HG02885 (cell line): ENCODE data around the gene FHAD1.

ENCODE experiments used
- ATAC-seq: cut with Tn5 transposase; IDR thresholded peaks from one replicate; pipeline ENCODE4 v1.9.1; 2021; ENCODE audit warnings: mild to moderate bottlenecking; ENCODE audit not compliant: unreplicated experiment, poor library complexity

The FHAD1 gene

GRCh38 chr1:15244813-15245212 lies 2.2 kb upstream of the FHAD1 start:
- ATAC-seq, result no peak

- ATAC-seq, result no peak
Observed at GRCh38 chr1:15245593-15246360, 1.2 kb upstream of the FHAD1 start.

DNA sequence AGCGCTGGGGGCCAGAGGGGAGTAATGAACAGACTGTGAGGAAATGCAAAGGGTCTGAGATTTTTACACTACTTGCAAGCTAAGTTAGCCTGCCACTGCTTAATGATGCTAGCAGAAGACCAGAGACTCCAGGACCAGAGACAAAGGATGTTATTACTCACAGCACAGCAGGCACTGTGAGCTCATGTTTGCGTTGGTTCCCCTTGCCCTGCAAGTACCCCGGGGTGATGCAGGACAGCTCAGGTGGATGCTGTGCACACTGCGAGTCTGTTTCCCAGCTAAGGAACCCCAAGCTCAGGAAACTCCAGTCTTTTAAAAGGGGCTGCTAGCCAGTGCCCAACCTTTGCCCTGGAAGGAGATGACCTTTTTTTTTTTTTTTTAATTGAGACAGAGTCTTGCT lies 1.2 kb downstream of the FHAD1 start:
- ATAC-seq, result no peak

- no peak for ATAC-seq
Observed at GRCh38 chr1:15249081-15249480, 2.1 kb downstream of the FHAD1 start.

DNA sequence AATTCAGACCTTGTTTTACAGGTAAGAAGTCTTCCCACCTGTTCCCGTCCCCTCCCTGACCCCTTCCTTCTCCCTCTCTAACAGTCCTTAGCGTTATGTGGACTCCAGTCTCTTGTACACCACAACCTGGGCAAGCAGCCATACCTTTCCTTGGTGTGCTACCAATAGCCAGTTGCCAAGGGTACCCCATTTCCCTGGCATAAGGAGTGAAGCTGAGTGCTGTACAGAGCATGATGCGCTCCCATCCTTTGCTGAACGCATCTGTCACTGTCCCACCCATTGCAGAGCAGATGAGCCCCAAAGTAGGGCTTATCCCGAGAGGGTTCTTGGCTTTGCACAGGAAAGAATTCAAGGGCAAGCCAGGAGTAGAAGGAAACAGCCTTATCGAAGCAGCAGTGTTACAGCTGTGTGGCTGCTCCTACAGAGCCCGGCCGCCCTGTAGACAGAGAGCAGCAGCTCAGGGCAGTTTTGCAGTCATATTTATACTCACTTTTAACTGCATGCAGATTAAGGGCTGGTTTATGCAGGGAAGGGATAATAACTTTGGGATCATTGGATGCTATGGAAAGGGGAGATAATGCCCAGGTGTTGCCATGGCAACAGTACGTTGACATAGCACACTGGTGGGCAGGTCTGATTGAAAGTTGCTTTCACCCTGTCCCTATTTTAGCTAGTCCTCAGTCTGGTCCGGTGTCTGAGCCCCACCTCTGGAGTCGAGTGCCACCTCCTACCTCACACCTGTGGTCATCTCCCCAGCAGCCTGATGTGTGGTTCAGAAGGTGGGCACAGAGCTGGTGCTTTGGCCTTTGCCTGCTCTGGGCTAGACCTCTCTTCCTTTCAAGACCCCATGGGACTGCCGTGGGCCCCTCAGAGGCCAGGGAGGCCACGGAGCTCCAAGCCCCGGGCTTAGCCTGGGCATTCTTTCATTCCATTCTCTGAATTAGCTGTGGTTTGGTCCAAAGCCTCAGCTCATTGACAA lies 5.1 kb downstream of the FHAD1 start:
- ATAC-seq, result no peak

GRCh38 chr1:15254559-15254958 lies 7.5 kb downstream of the FHAD1 start:
- ATAC-seq, result no peak

- no peak for ATAC-seq
Observed at GRCh38 chr1:15255582-15256149, 8.6 kb downstream of the FHAD1 start.

GRCh38 chr1:15256584-15256983 lies 9.6 kb downstream of the FHAD1 start:
- no peak for ATAC-seq

DNA sequence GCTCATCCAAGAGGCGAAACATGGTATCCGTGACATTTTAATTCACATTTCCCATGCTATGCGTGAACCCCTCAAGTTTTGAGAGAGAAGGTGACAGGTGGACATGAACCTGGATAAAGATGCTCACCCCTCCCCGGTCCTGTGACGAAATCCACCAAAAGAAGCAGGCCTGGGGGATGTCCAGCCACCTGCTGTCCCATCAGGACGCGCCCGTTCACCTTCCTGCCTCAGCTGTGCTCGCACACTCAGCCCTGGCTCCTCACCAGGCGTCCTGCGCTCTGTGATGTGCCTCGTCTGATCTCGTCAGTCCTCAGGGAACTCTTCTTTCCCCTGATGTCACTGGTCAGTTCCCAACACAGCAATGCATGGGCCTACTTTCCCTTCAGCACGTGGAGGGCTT lies 10.3 kb downstream of the FHAD1 start:
- ATAC-seq, result no peak

- no peak for ATAC-seq
Observed at GRCh38 chr1:15258833-15259621, 12.0 kb downstream of the FHAD1 start.

GRCh38 chr1:15259622-15260007 lies 12.6 kb downstream of the FHAD1 start:
- no peak for ATAC-seq

DNA sequence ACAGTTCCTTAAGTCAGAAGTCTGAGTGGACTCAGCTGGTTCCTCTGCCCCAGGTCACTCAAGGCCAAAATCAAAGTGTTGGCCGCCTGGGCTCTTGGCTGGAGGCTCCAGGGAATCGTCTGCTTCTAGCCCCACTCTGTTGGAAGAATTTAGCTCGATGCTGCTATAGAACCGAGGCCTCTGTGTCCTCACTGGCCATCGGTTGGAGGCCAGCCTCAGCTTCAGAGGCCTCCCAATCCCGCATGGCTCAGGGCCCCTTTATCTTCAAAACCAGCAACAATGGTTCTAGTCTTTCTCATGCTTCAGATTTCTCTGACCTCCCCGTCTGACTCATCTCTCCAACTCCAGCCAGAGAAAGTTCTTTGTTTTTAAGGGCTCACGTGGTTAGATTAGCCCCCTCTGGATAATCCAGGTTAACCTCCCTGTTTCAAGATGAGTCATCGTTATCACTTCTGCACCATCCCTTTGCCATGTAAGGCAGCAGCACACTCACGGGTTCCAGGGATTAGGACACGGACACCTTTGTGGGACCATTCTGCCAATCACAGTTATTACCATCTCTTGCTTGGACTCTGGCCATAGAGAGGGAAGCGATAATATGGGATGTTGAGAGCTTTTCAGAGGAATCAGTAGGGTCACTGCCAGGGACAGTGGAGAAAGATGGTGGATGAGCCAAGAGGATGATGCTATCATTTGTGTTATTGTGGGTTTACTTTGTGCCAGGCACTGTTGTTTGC lies 13.6 kb downstream of the FHAD1 start:
- ATAC-seq, result no peak

DNA sequence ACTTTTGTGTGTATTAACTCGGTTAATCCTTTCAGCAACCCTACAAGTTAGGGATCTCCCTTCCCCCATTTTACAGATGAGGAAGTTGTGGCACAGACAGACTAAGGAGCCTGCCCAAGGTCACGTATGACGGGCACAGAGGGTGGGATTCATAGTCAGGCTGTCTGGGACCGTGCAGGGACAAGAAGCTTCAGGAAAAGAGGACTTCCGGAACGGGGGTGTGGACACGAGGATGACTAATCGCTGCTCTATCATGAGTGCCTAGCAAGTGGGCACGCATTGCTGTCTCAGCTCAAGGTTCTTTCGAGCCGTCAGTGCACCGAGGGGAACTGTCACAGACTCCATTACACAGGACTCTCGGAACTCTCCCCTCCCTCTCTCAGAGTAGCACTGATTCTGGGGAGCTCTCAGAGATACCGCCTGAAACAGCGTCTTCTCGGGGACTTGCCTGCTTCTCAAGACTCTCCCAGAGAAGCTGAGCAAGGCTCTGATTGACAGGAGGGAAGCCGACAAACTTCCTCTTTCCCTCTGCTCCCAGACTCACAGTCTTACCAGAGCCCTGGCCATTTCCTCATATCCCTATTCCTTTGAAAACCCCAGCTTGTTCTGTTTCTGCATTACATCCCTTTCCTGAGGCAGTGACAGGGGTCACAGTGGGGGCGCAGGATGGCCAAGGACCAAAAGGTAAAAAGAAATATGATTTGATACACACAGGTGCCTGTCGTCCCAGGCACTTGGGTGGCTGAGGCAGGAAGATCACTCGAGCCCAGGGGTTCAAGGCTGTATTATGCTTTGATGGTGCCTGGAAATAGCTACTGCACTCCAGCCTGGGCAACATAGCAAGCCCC lies 14.4 kb downstream of the FHAD1 start:
- no peak for ATAC-seq

DNA sequence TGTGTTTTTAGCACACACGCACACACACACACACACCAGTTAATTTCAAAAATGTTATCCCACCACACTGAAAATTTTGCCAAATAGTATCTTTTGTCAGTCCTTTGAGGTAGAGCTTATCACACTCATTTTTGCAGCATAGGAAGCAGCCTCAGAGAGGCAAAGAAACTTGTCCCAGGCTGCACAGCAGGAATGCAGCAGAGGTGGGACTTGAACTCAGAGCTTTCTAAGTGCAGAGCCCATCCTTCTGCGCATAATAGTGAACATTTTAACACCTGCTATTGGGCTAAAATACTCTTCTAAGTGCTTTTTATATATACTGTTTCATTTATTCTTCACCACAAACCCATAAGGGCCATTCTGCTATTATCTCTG lies 15.0 kb downstream of the FHAD1 start:
- no peak for ATAC-seq

DNA sequence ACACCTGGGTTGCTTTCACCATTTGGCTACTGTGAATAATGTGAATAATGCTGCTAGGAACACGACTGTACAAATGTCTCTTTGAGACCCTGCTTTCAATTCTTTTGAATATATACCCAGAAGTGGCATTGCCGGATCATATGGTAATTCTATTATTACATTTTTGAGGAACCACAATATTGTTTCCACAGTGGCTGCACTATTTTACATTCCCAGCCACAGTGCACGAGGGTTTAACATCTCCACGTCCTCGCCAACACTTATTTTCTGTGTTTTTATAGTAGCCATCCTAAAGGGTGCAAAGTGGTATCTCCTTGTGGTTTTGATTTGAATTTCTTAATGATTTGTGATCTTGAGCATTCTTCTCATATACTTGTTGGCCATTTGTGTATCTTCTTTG lies 15.7 kb downstream of the FHAD1 start:
- ATAC-seq, result no peak

DNA sequence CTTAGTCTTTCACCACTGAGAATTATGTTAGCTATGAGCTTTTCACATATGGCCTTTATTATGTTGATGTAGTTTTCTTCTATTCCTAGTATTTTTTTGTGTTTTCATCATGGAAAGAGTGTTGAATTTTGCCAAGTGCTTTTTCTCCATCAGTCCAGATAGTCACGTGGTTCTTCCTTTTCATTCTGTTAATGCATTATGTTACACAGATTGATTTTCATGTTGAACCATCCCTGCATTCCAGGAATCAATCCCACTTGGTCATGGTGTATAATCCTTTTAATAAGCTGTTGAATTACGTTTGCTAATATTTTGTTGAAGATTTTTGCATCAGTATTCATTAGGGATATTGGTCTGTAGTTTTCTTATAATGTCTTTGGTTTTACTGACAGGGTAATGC lies 17.7 kb downstream of the FHAD1 start:
- ATAC-seq, result no peak

DNA sequence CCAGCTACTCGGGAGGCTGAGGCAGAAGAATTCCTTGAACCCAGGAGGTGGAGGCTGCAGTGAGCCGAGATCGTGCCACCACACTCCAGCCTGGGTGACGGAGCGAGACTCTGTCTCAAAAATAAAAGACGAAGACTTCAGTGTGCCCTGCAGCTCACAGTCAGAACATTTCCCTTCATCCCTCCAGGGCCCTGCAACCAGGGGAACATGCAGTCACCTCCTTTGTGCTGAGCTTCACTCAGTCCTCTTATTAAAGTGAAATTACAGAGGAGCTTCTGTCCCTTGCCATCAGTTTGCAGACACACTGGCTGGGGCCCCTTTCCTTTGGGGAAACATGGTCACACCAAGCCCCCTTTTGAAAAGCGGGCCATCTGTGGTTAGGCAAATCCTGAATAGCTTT lies 24.2 kb downstream of the FHAD1 start:
- ATAC-seq, result no peak

GRCh38 chr1:15272009-15272781 lies 25.2 kb downstream of the FHAD1 start:
- no peak for ATAC-seq
